ENCODE results near the gene VPS9D1.

VPS9D1 gene

DNA sequence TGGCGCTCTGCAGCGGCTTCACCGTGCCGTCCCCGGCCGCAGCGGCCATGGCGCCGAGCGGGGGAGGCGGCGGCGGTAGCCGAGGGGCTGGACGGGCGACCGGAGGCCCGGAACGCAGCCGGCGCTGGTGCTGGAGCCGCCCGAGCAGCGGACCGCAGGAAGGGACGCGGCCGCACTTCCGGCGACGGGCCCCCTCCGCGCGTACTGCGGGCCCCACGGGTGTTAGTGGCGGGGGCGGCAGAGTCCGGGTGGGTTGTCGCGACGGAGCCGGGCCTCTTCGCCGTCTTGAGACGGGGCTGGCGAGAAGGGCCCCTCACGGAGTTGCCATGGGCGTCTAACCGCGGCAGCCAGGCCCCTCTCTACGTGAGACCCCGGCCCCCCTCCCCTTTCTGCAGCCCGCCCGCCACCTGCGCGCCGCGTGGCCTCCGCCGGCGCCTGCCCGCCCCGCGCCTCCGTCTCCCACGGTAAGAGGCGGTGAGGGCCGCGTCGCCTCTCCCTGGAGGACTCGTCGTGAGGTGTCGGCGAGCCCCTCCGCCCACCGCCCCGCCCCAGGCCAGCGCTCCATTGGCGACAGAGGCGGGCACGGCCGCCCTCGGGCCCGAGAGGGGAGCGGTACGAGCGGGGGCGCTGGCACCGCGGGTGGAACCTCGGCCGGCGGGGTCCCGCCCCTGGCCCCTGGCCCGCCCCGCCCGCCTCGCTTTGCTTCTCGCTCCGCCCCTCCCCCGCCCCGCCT, at the start of gene VPS9D1, which contains the start of gene ZNF276:
VPS9D1 (minus strand) TSS at position 86 of the 733 bp plus-strand sequence; CDS start at position 49, 37 bp downstream.
ZNF276 (plus strand) TSS at position 725 of the 733 bp plus-strand sequence. CDS start 104 bp downstream, outside the sequence.
- no peak for TF ChIP-seq ZNF274 (IDR thresholded peaks at IDR 0.05; ENCODE audit: low read depth, low read length)

GRCh38 chr16:89770367-89770766, 49.7 kb upstream of the VPS9D1 start:
- no peak overlapping the region for H3K4me3 ChIP-seq (ENCODE audit: low read length)
- TF ChIP-seq ZNF274 (IDR thresholded peaks at IDR 0.05; ENCODE audit: low read depth, low read length): no peak

More for the DNA sequence above, at the start of gene VPS9D1, which contains the start of gene ZNF276:
- peak within 1 kb of the TSS; percentile 75 for H3K4me3 ChIP-seq (ENCODE audit: low read length)

DNA sequence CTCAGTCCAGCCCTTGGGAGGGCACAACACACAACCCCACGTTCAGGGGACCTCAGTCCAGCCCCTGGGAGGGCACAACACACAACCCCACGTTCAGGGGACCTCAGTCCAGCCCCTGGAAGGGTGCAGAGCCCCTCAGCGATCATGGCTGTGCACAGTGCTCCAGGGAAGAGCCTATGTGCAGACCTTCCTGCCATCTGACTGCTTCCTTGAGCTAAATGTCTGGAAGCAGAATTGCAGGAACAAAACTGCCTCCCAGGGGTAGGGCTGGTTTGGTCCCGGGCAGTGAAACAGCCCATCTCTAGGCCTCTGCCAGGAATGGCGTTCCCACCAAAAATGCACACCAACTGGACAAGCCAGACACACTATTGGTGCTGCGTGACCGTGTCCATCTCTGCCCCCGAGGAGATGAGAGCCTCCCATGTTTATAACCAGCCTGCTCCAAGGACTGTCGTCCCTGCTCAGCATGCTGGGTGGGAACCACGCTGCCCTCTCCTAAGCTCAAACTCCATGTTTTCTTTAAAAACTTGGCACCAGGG, 44.7 kb upstream of the VPS9D1 start:
- H3K4me3 ChIP-seq (ENCODE audit: low read length): no peak overlapping the region; the same call in 1 of the 2 replicates
- TF ChIP-seq ZNF274 (IDR thresholded peaks at IDR 0.05; ENCODE audit: low read depth, low read length): no peak

DNA sequence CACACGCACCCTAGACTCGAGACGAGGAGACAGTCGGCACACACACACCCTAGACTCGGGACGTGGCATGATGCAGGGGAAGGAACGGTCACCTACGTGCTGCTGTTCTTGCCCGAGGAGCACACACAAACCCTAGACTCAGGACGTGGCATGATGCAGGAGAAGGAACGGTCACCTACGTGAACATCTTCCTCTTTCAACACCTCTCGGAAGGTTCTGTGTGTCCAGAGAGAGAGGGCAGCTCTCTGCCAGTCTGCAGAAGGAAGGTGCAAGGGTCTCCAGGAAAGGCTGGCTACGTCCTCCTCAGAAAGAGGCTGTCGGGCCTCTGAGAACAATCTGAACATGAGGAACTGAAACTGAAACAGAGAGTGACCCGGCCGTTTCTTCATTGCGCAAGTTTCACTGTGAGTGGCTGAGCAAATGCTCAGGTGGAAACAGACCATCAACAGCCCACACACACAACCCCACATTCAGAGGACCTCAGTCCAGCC, 44.1 kb upstream of the VPS9D1 start:
- H3K4me3 ChIP-seq (ENCODE audit: low read length): peak overlapping the region; percentile 30; the same call in 1 of the 2 replicates
- TF ChIP-seq ZNF274 (IDR thresholded peaks at IDR 0.05; ENCODE audit: low read depth, low read length): no peak

- no peak for TF ChIP-seq ZNF274 (IDR thresholded peaks at IDR 0.05; ENCODE audit: low read depth, low read length)
- H3K4me3 ChIP-seq (ENCODE audit: low read length): peak overlapping the region; percentile 25; the same call in 1 of the 2 replicates
Measured at GRCh38 chr16:89761304-89761922, 40.7 kb upstream of the VPS9D1 start.

DNA sequence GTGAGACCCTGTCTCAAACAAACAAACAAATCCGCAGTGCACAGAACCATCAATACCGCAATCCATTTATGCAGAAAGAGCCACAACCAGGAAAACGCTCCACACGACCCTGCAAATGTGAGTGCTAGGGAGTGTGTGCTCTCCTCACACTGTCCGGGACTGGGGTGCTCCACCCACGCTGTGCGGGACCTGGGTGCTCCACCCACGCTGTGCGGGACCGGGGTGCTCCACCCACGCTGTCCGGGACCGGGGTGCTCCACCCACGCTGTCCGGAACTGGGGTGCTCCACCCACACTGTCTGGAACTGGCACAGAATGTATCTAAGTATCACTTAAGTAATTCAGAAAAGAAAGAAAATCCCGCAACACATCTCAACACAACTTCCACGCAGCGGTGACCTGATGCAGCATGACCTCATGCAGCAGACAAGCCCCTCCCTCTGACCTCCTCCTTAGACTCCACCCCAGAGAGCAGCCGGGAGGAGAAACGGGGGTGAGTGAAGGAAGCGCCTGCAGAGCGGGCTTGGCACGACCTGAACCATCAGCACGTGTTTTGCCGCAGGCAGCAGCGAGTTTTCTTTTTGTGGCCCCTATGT, 39.1 kb upstream of the VPS9D1 start:
- H3K4me3 ChIP-seq (ENCODE audit: low read length): no peak overlapping the region
- TF ChIP-seq ZNF274 (IDR thresholded peaks at IDR 0.05; ENCODE audit: low read depth, low read length): no peak

- no peak for TF ChIP-seq ZNF274 (IDR thresholded peaks at IDR 0.05; ENCODE audit: low read depth, low read length)
- H3K4me3 ChIP-seq (ENCODE audit: low read length): no peak overlapping the region
Measured at GRCh38 chr16:89749637-89750036, 28.9 kb upstream of the VPS9D1 start.

DNA sequence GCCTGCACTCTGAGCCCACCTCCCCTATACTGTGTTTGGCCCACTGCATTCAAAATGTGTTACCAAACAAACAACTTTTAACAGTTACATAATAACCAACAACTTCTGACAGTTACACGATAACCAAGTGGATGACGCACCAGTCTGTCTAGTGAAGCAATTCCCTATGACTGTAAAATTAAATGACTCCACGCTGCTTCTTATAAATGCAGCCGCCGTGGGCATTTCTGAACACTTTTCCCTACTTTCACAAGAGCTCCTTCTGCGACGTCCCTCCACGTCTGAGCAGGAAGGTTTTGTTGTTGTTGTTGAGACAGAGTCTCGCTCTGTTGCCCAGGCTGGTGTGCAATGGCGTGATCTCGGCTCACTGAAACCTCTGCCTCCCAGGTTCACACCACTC, 28.2 kb upstream of the VPS9D1 start:
- TF ChIP-seq ZNF274 (IDR thresholded peaks at IDR 0.05; ENCODE audit: low read depth, low read length): no peak
- H3K4me3 ChIP-seq (ENCODE audit: low read length): no peak overlapping the region

DNA sequence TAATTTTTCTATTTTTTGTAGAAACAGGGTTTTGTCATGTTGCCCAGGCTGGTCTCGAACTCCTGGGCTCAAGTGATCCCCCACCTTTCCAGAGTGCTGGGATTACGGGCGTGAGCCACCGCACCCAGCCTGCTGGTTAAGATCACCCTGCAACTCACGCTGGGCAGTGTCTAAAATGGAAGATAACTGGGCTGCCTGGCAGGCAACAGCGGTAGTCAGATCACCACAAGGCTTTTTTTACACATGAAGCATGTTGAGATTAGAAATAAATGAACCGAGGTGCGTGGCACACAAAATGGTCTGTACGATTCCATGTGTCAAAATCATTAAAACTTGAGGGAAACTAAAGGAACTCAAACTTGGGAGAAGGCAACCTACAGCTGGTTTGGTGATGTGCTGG, 27.4 kb upstream of the VPS9D1 start:
- no peak for TF ChIP-seq ZNF274 (IDR thresholded peaks at IDR 0.05; ENCODE audit: low read depth, low read length)
- H3K4me3 ChIP-seq (ENCODE audit: low read length): no peak overlapping the region

DNA sequence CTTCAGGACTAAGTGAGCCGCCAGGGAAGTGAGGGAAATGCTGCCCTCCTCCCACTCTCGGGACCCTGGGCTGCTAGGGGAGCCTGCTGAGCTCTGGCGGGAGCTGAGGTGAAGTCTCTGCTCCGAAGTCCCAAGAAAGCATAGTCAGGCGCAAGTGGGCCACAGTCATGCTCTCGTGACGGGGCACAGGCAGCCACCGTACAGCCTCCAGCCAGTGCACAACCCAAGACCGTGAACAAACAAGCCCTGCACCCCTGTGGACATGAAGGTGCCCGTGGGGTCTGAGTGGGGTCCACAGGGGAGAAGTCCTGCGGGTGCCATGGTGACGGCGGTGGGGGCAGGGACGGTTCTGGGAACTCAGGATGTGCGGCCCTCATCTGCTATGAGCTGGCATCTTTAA, 25.3 kb upstream of the VPS9D1 start:
- TF ChIP-seq ZNF274 (IDR thresholded peaks at IDR 0.05; ENCODE audit: low read depth, low read length): no peak

GRCh38 chr16:89744813-89745212, 24.1 kb upstream of the VPS9D1 start:
- H3K4me3 ChIP-seq (ENCODE audit: low read length): no peak overlapping the region
- TF ChIP-seq ZNF274 (IDR thresholded peaks at IDR 0.05; ENCODE audit: low read depth, low read length): no peak

More for the DNA sequence above, 25.3 kb upstream of the VPS9D1 start:
- no peak overlapping the region for H3K4me3 ChIP-seq (ENCODE audit: low read length)

GRCh38 chr16:89742948-89743347, 22.2 kb upstream of the VPS9D1 start:
- H3K4me3 ChIP-seq (ENCODE audit: low read length): no peak overlapping the region
- TF ChIP-seq ZNF274 (IDR thresholded peaks at IDR 0.05; ENCODE audit: low read depth, low read length): no peak

- no peak overlapping the region for H3K4me3 ChIP-seq (ENCODE audit: low read length)
- TF ChIP-seq ZNF274 (IDR thresholded peaks at IDR 0.05; ENCODE audit: low read depth, low read length): no peak
Measured at GRCh38 chr16:89741342-89742014, 20.8 kb upstream of the VPS9D1 start.

DNA sequence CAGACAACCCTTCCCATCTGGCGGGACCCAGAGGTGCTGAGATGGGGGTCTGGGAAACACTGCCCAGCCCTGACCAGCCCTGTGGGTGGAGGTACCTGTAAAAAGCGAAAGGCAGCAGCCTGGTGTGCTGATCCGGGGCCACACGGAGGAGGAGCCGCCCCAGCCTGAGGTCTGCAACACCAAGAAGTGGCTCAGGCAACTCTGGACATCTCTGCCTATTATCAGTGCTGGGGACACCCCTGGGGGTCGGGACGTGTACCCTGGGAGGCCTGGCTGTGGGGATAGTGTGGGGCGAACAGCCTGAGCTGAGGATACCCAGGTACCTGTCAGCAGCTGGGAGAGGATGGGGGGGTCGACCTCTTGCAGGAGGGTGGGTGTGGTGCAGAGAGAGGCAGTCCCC, 18.7 kb upstream of the VPS9D1 start:
- TF ChIP-seq ZNF274 (IDR thresholded peaks at IDR 0.05; ENCODE audit: low read depth, low read length): no peak
- no peak overlapping the region for H3K4me3 ChIP-seq (ENCODE audit: low read length)

All from GM08714 (cell line).